GM19455 (cell line): ENCODE data around the gene ASCC1.

Experiments
- ATAC-seq: cut with Tn5 transposase; IDR thresholded peaks from one replicate; pipeline ENCODE4 v1.9.1; 2021; ENCODE audit not compliant: unreplicated experiment

ASCC1 gene

GRCh38 chr10:72086466-72087391 is 129.3 kb downstream of the ASCC1 start:
- ATAC-seq: no peak

- no peak for ATAC-seq
These were observed 130.1 kb downstream of the ASCC1 start for GRCh38 chr10:72085864-72086465.

GRCh38 chr10:72085166-72085565 is 130.9 kb downstream of the ASCC1 start:
- no peak for ATAC-seq

GRCh38 chr10:72083790-72084459 is 132.2 kb downstream of the ASCC1 start:
- ATAC-seq: no peak

GRCh38 chr10:72082856-72083789 is 133.0 kb downstream of the ASCC1 start:
- ATAC-seq: no peak

- ATAC-seq: no peak
These were observed 134.1 kb downstream of the ASCC1 start for GRCh38 chr10:72081772-72082590.

- no peak for ATAC-seq
These were observed 134.9 kb downstream of the ASCC1 start for GRCh38 chr10:72081210-72081609.

- no peak for ATAC-seq
These were observed 135.8 kb downstream of the ASCC1 start for GRCh38 chr10:72080042-72080975.

- ATAC-seq: no peak
These were observed 136.7 kb downstream of the ASCC1 start for GRCh38 chr10:72079356-72079755.

GRCh38 chr10:72077275-72077990 is 138.6 kb downstream of the ASCC1 start:
- ATAC-seq: no peak

- no peak for ATAC-seq
These were observed 139.3 kb downstream of the ASCC1 start for GRCh38 chr10:72076756-72077155.

GRCh38 chr10:72075376-72076115 is 140.5 kb downstream of the ASCC1 start:
- ATAC-seq: no peak

- no peak for ATAC-seq
These were observed 141.3 kb downstream of the ASCC1 start for GRCh38 chr10:72074574-72075375.

GRCh38 chr10:72073708-72074573 is 142.1 kb downstream of the ASCC1 start:
- ATAC-seq: no peak

GRCh38 chr10:72072639-72073038 is 143.4 kb downstream of the ASCC1 start:
- no peak for ATAC-seq

- ATAC-seq: no peak
These were observed 144.0 kb downstream of the ASCC1 start for GRCh38 chr10:72072046-72072445.
